GM12878 (cell line): Measurements from ENCODE around the gene TBC1D8. TPM values are rescaled to one million over a fixed set of nuclear protein-coding genes. Genes with fewer than 3 reads are reported as not detected.
"Not testable (repeated sequence)": the region's sequence is repeated elsewhere in the genome, so short reads cannot be mapped to it uniquely, and the experiment has no call there.

Experiments used
- ATAC-seq: fragments of 200-7000 bp; cut with Tn5 transposase; 3 replicates; pipeline ENCODE4 v1.9.1; 2020; ENCODE audit warnings: mild to moderate bottlenecking, moderate library complexity
- BruUV-seq: library from RNA; stranded (reverse); fragments of 400-500 nt; replicated peaks from 2 replicates; lab custom pipeline; 2021; lab: Mats Ljungman, UMichigan
- CTCF ChIA-PET: fragments of 300-600 bp; sonication (Branson Sonifier 250); formaldehyde crosslinking; extraction: SDS; loops from one replicate; lab custom pipeline; 2021; ENCODE audit warnings: inconsistent platforms; lab: Yijun Ruan, JAX
- POLR2A ChIA-PET: fragments of 350-600 bp; formaldehyde crosslinking; extraction: SDS; loops from one replicate; lab custom pipeline; 2021; ENCODE audit warnings: inconsistent platforms; lab: Charles Lee
- RAD21 ChIA-PET: fragments of 300-600 bp; sonication (Branson Sonifier 250); formaldehyde crosslinking; loops from one replicate; lab custom pipeline; 2023; ENCODE audit warnings: antibody characterized with exemption; ENCODE audit not compliant: unreplicated experiment; lab: Charles Lee
- SMC1A ChIA-PET: fragments of 300-600 bp; sonication (Branson Sonifier 250); formaldehyde crosslinking; loops from one replicate; lab custom pipeline; 2023; ENCODE audit not compliant: unreplicated experiment, uncharacterized antibody; lab: Charles Lee
- DNase-seq: peaks from one replicate; pipeline ENCODE4 v3.0.0-alpha.2; 2011; ENCODE audit warnings: low read depth, low spot score
- FAIRE-seq: peaks from 3 replicates; lab custom pipeline; 2011; peaks lifted over from hg19 to GRCh38; lab: Jason Lieb, UNC
- H2AFZ ChIP-seq: 2 replicates; pipeline ENCODE4 v1.6.0; 2011; ENCODE audit warnings: low read depth, low read length, control low read depth; ENCODE audit not compliant: control insufficient read depth
- H3K27ac ChIP-seq: 2 replicates; pipeline ENCODE4 v1.5.1; 2011; ENCODE audit warnings: control low read depth; ENCODE audit not compliant: control insufficient read depth, insufficient read depth
- H3K27me3 ChIP-seq, 2 experiments: replicated peaks in 1 of 2; 2 replicates each; pipeline versions ENCODE4 v1.6.0 to v1.6.1; 2011; ENCODE audit warnings: low read length in 1 of 2; ENCODE audit not compliant: control insufficient read depth in 2 of 2, insufficient read depth in 2 of 2
- H3K36me3 ChIP-seq, 2 experiments: 2 replicates each; pipeline ENCODE4 v1.5.1; 2011; ENCODE audit warnings: low read length in 1 of 2; ENCODE audit not compliant: control insufficient read depth in 2 of 2, insufficient read depth in 2 of 2
- H3K4me1 ChIP-seq: 2 replicates; pipeline ENCODE4 v1.6.1; 2011; ENCODE audit warnings: mild to moderate bottlenecking, low read length, moderate library complexity, mixed read lengths; ENCODE audit not compliant: control insufficient read depth, insufficient read depth
- H3K4me2 ChIP-seq: 2 replicates; pipeline ENCODE4 v1.6.0; 2011; ENCODE audit warnings: control low read depth; ENCODE audit not compliant: control insufficient read depth, insufficient read depth
- H3K4me3 ChIP-seq: fragments of 200-600 bp; sonication (generic); 2 replicates; pipeline ENCODE4 v1.5.1; 2016
- H3K79me2 ChIP-seq: 2 replicates; pipeline ENCODE4 v1.6.0; 2011; ENCODE audit warnings: low read length; ENCODE audit not compliant: control insufficient read depth, insufficient read depth
- H3K9ac ChIP-seq: 2 replicates; pipeline ENCODE4 v1.8.0; 2011; ENCODE audit warnings: low read length, control low read depth, mixed read lengths; ENCODE audit not compliant: control insufficient read depth, insufficient read depth
- H3K9me3 ChIP-seq: replicated peaks from 3 replicates; pipeline ENCODE4 v1.5.1; 2011; ENCODE audit warnings: mild to moderate bottlenecking, low read length; ENCODE audit not compliant: control insufficient read depth, insufficient read depth
- H4K20me1 ChIP-seq: 2 replicates; pipeline ENCODE4 v1.6.0; 2011; ENCODE audit not compliant: control insufficient read depth, insufficient read depth
- BCLAF1 ChIP-seq: fragments of 450-650 bp; IDR thresholded peaks from 2 replicates; pipeline ENCODE4 v1.6.1; 2017; ENCODE audit warnings: antibody characterized with exemption, mild to moderate bottlenecking, moderate library complexity
- BMI1 ChIP-seq: fragments of 450-650 bp; IDR thresholded peaks from 2 replicates; pipeline ENCODE4 v1.6.1; 2016; ENCODE audit warnings: mild to moderate bottlenecking, moderate library complexity, borderline replicate concordance
- CBX5 ChIP-seq: sonication (generic); IDR thresholded peaks from 2 replicates; pipeline ENCODE4 v1.6.1; 2016; ENCODE audit warnings: low read depth, moderate library complexity, mild to moderate bottlenecking, inconsistent platforms
- EED ChIP-seq: sonication (generic); IDR thresholded peaks from 2 replicates; pipeline ENCODE4 v1.6.1; 2016; ENCODE audit warnings: antibody characterized with exemption, low read depth
- EGR1 ChIP-seq, 2 experiments: IDR thresholded peaks; 1 replicate in 1 of 2; 2 replicates in 1 of 2; pipeline ENCODE4 v1.6.1; 2011 to 2012; ENCODE audit warnings: low read depth in 2 of 2, low read length in 2 of 2, borderline replicate concordance in 1 of 2, mild to moderate bottlenecking in 1 of 2, moderate library complexity in 1 of 2
- MYC ChIP-seq: IDR thresholded peaks from 2 replicates; pipeline ENCODE4 v1.6.1; 2011; ENCODE audit warnings: mild to moderate bottlenecking, low read length, moderate library complexity, inconsistent platforms; ENCODE audit not compliant: insufficient read depth, insufficient replicate concordance, insufficient read length, severe bottlenecking
- NFYA ChIP-seq: IDR thresholded peaks from 2 replicates; pipeline ENCODE4 v1.6.1; 2011; ENCODE audit warnings: low read depth, mild to moderate bottlenecking, low read length, improper control_type of control experiment, borderline replicate concordance
- NFYB ChIP-seq: IDR thresholded peaks from 2 replicates; pipeline ENCODE4 v1.6.1; 2011; ENCODE audit warnings: low read depth, mild to moderate bottlenecking, low read length, improper control_type of control experiment, moderate library complexity; ENCODE audit not compliant: insufficient read depth
- RAD21 ChIP-seq: IDR thresholded peaks from 2 replicates; pipeline ENCODE4 v1.6.1; 2011; ENCODE audit warnings: mild to moderate bottlenecking, low read depth, low read length, moderate library complexity; ENCODE audit not compliant: insufficient read depth
- SREBF1 ChIP-seq: IDR thresholded peaks from 2 replicates; pipeline ENCODE4 v1.6.1; 2012; ENCODE audit warnings: mild to moderate bottlenecking, low read length
- TARDBP ChIP-seq: IDR thresholded peaks from 2 replicates; pipeline ENCODE4 v1.6.1; 2016; ENCODE audit warnings: borderline replicate concordance
- ZNF24 ChIP-seq: fragments of 450-650 bp; IDR thresholded peaks from 2 replicates; pipeline ENCODE4 v1.6.1; 2017; ENCODE audit warnings: antibody characterized with exemption, mild to moderate bottlenecking
- WGBS: methylation state at CpG from one replicate; pipeline ENCODE4 v1.1.6; 2016; ENCODE audit warnings: low lambda C conversion rate; ENCODE audit not compliant: insufficient replicate concordance, insufficient coverage; ENCODE audit errors: missing lambda C conversion rate; 5-methylcytosine and 5-hydroxymethylcytosine counted together
- in situ Hi-C: fragments of 300-500 bp; cut with MboI; formaldehyde crosslinking; loops from 9 replicates; pipeline ENCODE4 v1.14.3; 2018; ENCODE audit warnings: mixed read lengths
- intact Hi-C: fragments of 100-400 bp; cut with micrococcal nuclease; formaldehyde crosslinking; loops from one replicate; pipeline ENCODE4 v1.14.2; 2022; ENCODE audit not compliant: unreplicated experiment
- polyA plus RNA-seq, 11 experiments: library from polyadenylated mRNA; depleted of rRNA in 4 of 11; unstranded in 6 of 11; stranded (reverse) in 5 of 11; fragments of >200 nt; fragmentation: Nextera tagmentation in 4 of 11; fragmentation: Illumina TruSeq in 1 of 11; extraction: Ambion mirVana in 4 of 11; extraction: Trizol in 1 of 11; gene quantifications; 1 replicate in 1 of 11; 2 replicates in 10 of 11; pipeline versions ENCODE4 v1.2.1 to v1.2.3, GENCODE V29; 2011 to 2016; ENCODE audit warnings: inconsistent platforms in 2 of 11, missing spikeins in 2 of 11, low read depth in 1 of 11
- total RNA-seq, 4 experiments: library from RNA; depleted of rRNA in 3 of 4; stranded (reverse); fragments of >200 nt in 3 of 4; fragmentation: Illumina TruSeq in 1 of 4; extraction: Trizol in 1 of 4; gene quantifications; 2 replicates each; pipeline versions ENCODE4 v1.2.1 to v1.2.3, GENCODE V29; 2013 to 2021

The TBC1D8 gene
- total and polyA plus RNA-seq, 10 of the 15 experiments (the other 5 are each of a cell fraction or from before 2014, with no cell fraction given) = 0.80 to 4.9 (median 4.4) TPM

GRCh38 chr2:101167532-101167931 lies 16.4 kb upstream of the TBC1D8 start:
- H3K4me1 ChIP-seq, H3K4me3 ChIP-seq, BruUV-seq, H3K27me3 ChIP-seq, in situ Hi-C loops, FAIRE-seq, H3K4me2 ChIP-seq, CTCF ChIA-PET, H3K9me3 ChIP-seq, ATAC-seq, intact Hi-C loops, H3K36me3 ChIP-seq, H3K79me2 ChIP-seq, DNase-seq, H4K20me1 ChIP-seq, H2AFZ ChIP-seq, H3K27ac ChIP-seq, SMC1A ChIA-PET, RAD21 ChIA-PET, POLR2A ChIA-PET, H3K9ac ChIP-seq: not testable (repeated sequence)
- 0% methylated on average over 2 of the region's 2 CpGs for WGBS

GRCh38 chr2:101164021-101164420 lies 12.8 kb upstream of the TBC1D8 start:
- intact Hi-C loops = no loop called here
- no peak overlapping the region for H3K4me3 ChIP-seq
- no peak for TF ChIP-seq TARDBP
- TF ChIP-seq EED = no peak
- no peak for TF ChIP-seq EGR1 (IDR thresholded peaks at IDR 0.05; ENCODE audit: borderline replicate concordance in 1 of 2, low read depth in 2 of 2, low read length in 2 of 2)
- TF ChIP-seq ZNF24 = no peak
- TF ChIP-seq CBX5 = no peak
- no peak for TF ChIP-seq BMI1
- TF ChIP-seq NFYB = no peak
- TF ChIP-seq NFYA = no peak
- TF ChIP-seq RAD21 = no peak
- no peak for TF ChIP-seq SREBF1
- TF ChIP-seq BCLAF1 = no peak
- no peak for TF ChIP-seq MYC
- TF ChIP-seq, all 136 proteins: peak for 0
- WGBS = 58% methylated on average over 2 of the region's 2 CpGs
- no peak overlapping the region for H3K4me2 ChIP-seq
- ChIA-PET CTCF (no interaction called here), POLR2A (no interaction called here), RAD21 (no interaction called here), SMC1A (interaction anchor here (0.7 kb wide), 1 partner anchor 16 kb away, joined by 3 read pairs; no protein-coding TSS in a partner anchor)
- no peak for FAIRE-seq
- no peak for ATAC-seq
- no peak overlapping the region for H3K27ac ChIP-seq
- H4K20me1 ChIP-seq = no peaks in the 10 kb centered on the region
- in situ Hi-C loops = no loop called here
- no TSS peak for BruUV-seq
- H3K9me3 ChIP-seq = peaks cover 3% of the 10 kb centered on the region; the same call in 1 of the 3 replicates
- H3K36me3 ChIP-seq = no peaks in the 10 kb centered on the region
- H3K4me1 ChIP-seq = no peaks in the 10 kb centered on the region
- H2AFZ ChIP-seq = no peak overlapping the region
- DNase-seq = no peak
- no peaks in the 10 kb centered on the region for H3K79me2 ChIP-seq
- no peaks in the 10 kb centered on the region for H3K27me3 ChIP-seq
- no peak overlapping the region for H3K9ac ChIP-seq
